Naive B cell (primary cell): ENCODE measurements around the gene TMEM176A. TPM values are rescaled to one million over a fixed set of nuclear protein-coding genes. Genes with fewer than 3 reads are reported as not detected.

Experiments
- ATAC-seq, 2 donors: fragments of 150-1000 bp; cut with Tn5 transposase; 2 replicates each; pipeline ENCODE4 v1.10.0; 2021; ENCODE audit warnings: low read depth in 2 of 2, mild to moderate bottlenecking in 2 of 2, moderate library complexity in 2 of 2
- DNase-seq: peaks from one replicate; pipeline ENCODE4 v3.0.0; 2022
- H3K27ac Mint-ChIP-seq, 6 donors: one replicate each; pipeline ENCODE4 v1.8.0; 2020 to 2022; ENCODE audit warnings: mild to moderate bottlenecking in 6 of 6, mixed read lengths in 6 of 6, moderate library complexity in 5 of 6, inconsistent platforms in 2 of 6
- H3K27me3 Mint-ChIP-seq, 3 donors: one replicate each; pipeline ENCODE4 v1.8.0; 2021 to 2022; ENCODE audit warnings: mixed read lengths in 3 of 3, mild to moderate bottlenecking in 1 of 3
- H3K36me3 Mint-ChIP-seq, 2 donors: one replicate each; pipeline ENCODE4 v1.8.0; 2020 to 2022; ENCODE audit warnings: mixed read lengths in 2 of 2, inconsistent platforms in 1 of 2, mild to moderate bottlenecking in 1 of 2
- H3K4me1 Mint-ChIP-seq, 3 donors: one replicate each; pipeline ENCODE4 v1.8.0; 2020 to 2022; ENCODE audit warnings: mixed read lengths in 3 of 3, inconsistent platforms in 1 of 3, mild to moderate bottlenecking in 1 of 3, moderate library complexity in 1 of 3
- H3K4me3 Mint-ChIP-seq, 8 donors: one replicate each; pipeline ENCODE4 v1.8.0; 2020 to 2022; ENCODE audit warnings: mild to moderate bottlenecking in 8 of 8, mixed read lengths in 8 of 8, moderate library complexity in 8 of 8, inconsistent platforms in 2 of 8
- H3K9me3 Mint-ChIP-seq, 7 donors: one replicate each; pipeline ENCODE4 v1.8.0; 2020 to 2022; ENCODE audit warnings: mixed read lengths in 7 of 7, mild to moderate bottlenecking in 5 of 7, inconsistent platforms in 2 of 7, moderate library complexity in 1 of 7
- polyA plus RNA-seq, 6 donors: library from polyadenylated mRNA; unstranded; fragments of 300-500 nt; fragmentation: Illumina TruSeq; gene quantifications; one replicate each; pipeline ENCODE4 v1.2.3, GENCODE V29; 2021; ENCODE audit warnings: low read depth in 6 of 6

Gene TMEM176A
- polyA plus RNA-seq, 6 donors from 2014 or later: 0.44 to 1.9 TPM; not detected in 4

DNA sequence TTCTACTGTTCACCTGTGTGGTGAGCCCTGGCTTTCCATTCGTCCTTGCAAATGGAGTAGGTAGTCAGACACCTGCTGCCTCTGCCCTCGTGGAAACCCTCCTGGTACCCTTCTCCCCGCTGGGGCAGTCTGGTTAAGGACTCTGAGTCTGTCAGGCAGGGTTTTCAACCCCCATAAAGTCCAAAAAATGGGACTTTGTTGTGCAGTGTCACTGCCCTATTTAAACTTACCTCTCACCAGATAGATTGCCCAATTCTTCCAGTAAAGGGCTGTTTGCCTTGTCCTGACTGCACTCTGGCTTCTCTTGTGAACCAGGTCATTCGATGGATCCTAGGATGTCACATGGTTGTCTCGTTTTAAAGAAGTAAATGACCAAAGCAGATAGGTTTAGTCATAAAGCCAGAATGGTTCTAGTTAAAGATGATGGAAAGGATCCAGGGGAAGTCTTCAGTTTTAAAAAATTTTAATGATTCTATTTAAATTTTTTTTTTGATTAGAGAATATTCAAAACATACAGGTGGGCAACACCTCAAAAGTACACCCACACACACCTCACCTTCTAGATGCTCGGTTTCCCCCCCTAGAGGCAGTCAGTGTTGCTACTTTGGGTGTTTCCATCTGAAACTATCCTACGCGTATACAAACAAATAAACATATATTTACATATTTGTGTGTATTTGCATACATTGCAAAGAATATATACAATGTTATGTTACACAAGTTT, 22.4 kb upstream of the TMEM176A start:
- no peak for ATAC-seq
- DNase-seq: no peak
- Mint-ChIP-seq H3K27ac (no peak overlapping the region), H3K4me3 (no peak overlapping the region), H3K9me3 (peaks cover 5 to 19% (median 11%) of the 10 kb centered on the region in 7 donors), H3K4me1 (no peaks in the 10 kb centered on the region), H3K27me3 (peaks cover 12 to 31% (median 25%) of the 10 kb centered on the region in 3 donors), H3K36me3 (peaks cover 9 to 11% of the 10 kb centered on the region in 2 donors)

DNA sequence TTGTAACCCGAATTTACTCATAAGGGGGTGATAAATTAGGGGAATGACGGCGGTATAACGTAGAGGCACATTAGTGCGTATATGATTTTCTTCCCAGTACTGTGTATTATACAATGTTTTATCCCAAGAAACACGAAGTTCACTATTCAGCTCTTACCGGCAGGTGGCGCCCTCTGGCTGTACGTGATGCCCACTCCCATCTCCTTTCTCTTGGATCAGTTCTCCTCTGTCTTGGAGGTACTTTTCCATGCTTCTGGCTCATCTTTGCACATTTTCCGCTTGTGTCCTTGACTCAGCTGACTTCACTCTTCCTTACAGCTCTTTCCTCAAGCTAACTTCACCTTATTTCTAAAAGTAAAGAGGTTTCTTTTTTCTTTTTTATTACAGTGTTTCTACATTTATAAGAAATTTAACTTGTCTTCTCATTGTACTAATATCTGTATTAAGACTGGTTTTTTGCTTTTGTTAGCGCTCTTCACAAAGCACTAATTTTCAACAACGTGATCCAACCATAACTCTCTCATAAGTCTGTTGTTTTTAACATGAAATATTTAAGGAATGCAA, 21.7 kb upstream of the TMEM176A start:
- no peak overlapping the region for H3K4me3 Mint-ChIP-seq
- DNase-seq (peak; percentile 40), ATAC-seq (peak; percentile 38 to 46)
- H3K27ac Mint-ChIP-seq: no peak overlapping the region
- peaks cover 4 to 5% of the 10 kb centered on the region in 2 donors for H3K36me3 Mint-ChIP-seq
- peaks cover under 1 to 13% (median 5%) of the 10 kb centered on the region in 7 donors for H3K9me3 Mint-ChIP-seq
- H3K27me3 Mint-ChIP-seq: peaks cover 12 to 31% (median 28%) of the 10 kb centered on the region in 3 donors
- H3K4me1 Mint-ChIP-seq: no peaks in the 10 kb centered on the region

DNA sequence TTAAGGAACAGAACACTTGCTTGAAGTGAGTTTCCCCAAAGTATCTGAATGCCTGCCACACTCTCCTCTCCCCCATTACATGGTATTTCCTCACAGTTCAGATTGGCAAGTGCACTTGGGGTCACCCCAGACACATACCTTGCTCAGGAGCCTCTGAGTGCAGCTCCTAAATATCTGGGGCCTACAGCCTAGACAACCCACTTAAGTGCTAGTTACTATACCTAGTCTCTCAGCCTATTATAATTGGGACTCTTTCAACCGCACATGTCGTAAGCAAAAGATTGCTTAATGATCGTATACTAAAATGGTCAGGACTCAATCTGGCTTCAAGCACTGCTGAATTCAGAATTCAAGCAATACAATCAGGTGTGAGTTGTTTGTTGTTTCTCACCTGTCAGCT, 20.3 kb upstream of the TMEM176A start:
- ATAC-seq (no peak), DNase-seq (no peak)
- no peak overlapping the region for H3K4me3 Mint-ChIP-seq
- H3K9me3 Mint-ChIP-seq: peaks cover 0 to under 1% (median 0%) of the 10 kb centered on the region in 7 donors
- H3K4me1 Mint-ChIP-seq: no peaks in the 10 kb centered on the region
- no peaks in the 10 kb centered on the region for H3K36me3 Mint-ChIP-seq
- peaks cover 12 to 28% (median 26%) of the 10 kb centered on the region in 3 donors for H3K27me3 Mint-ChIP-seq
- no peak overlapping the region for H3K27ac Mint-ChIP-seq

DNA sequence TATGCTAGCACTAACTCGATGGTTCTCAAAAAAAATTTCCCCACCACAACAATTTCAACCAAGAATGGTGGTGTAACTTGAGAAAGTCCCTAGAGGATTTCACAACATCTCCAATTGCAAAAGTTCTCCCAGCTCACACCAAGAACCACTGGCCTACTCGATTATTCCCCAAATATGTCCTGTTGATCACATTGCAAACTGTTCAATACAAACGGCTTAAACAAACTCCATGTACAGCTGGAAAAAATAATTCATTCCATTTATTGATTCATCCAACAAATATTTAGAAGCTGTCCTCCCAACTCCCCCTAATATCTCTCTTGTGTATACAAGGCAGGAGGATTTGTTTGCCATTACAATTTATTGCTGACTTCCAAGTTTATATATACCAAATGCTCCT, 19.5 kb upstream of the TMEM176A start:
- peaks cover 12 to 26% (median 25%) of the 10 kb centered on the region in 3 donors for H3K27me3 Mint-ChIP-seq
- ATAC-seq: no peak

DNA sequence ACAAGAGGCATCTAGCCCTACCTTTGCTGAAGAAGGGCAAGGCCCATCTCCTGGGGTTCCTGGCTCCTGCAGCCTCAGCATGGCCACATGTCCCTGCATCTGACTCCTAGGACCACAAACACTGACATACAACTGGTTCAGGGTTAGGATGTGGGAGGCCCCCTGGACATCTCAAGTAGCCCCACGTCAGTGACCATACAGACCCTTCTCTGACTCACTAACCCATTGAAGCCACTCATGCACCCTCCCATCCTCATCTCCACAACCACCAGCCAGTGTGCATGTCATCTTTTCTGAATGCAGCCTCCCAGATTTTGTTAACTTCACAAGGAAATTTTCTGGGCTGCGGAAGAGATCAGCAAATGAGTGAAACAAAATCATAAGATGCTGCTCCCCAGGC, 18.6 kb upstream of the TMEM176A start:
- DNase-seq (no peak), ATAC-seq (no peak)
- Mint-ChIP-seq H3K27me3 (peaks cover 12 to 24% (median 22%) of the 10 kb centered on the region in 3 donors), H3K4me3 (no peak overlapping the region), H3K9me3 (no peaks in the 10 kb centered on the region), H3K36me3 (no peaks in the 10 kb centered on the region), H3K27ac (no peak overlapping the region), H3K4me1 (peaks cover 0 to 2% (median 0%) of the 10 kb centered on the region in 3 donors)

More for the DNA sequence above, 19.5 kb upstream of the TMEM176A start:
- Mint-ChIP-seq H3K27ac (no peak overlapping the region), H3K4me1 (peaks cover 0 to 2% (median 0%) of the 10 kb centered on the region in 3 donors), H3K36me3 (no peaks in the 10 kb centered on the region), H3K9me3 (no peaks in the 10 kb centered on the region), H3K4me3 (no peak overlapping the region)
- no peak for DNase-seq

DNA sequence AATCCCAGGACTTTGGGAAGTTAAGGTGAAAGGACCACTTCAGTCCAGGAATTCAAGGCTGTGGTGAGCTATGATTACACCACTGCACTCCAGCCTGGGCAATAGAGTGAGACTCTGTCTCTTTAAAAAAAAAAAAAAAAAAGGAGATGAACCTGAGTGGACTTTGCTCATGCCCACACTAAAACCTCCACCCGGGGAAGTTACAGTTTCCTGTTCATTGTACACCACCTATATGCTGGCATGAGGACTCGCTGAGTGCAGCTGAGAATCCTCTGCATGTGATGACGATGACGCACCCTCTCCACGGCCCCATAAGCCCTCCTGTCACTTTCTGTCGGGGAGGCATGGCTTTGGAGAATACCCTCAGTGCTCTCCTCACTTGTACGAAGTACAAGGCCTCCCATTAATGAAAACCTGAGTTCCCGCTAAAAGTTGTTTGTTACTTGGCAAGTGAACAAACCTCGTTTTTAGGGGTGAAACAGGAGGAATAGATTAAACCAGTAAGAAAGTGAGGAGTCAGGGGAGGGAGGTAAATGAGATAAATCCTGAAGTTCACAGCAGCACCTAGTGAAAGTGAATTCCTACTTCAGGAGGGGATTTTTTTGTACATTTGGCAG, 16.3 kb upstream of the TMEM176A start:
- no peaks in the 10 kb centered on the region for H3K9me3 Mint-ChIP-seq
- H3K4me3 Mint-ChIP-seq: no peak overlapping the region
- DNase-seq (no peak), ATAC-seq (no peak)
- H3K27ac Mint-ChIP-seq: no peak overlapping the region
- no peaks in the 10 kb centered on the region for H3K36me3 Mint-ChIP-seq
- peaks cover 12 to 15% (median 13%) of the 10 kb centered on the region in 3 donors for H3K27me3 Mint-ChIP-seq
- H3K4me1 Mint-ChIP-seq: peaks cover 8 to 12% (median 10%) of the 10 kb centered on the region in 3 donors

DNA sequence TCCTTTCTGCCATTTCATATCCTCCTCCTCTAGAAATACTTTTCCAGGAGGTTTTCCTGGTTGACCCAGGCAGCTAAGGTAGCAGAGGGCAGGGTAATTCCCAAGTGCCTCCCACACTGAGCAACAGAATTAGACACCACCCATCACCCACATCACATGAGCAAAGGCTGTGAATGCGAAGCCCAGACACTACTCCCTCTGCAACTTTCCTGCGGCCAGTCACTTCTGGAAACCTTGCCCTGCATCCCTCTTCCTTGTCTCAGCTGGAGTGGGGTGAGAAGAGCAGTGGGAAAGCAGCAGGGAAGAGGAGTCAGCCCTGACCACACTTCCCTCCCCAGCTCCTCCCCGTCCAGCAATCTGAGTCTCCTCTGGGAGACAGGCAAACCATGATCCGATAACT, 15.6 kb upstream of the TMEM176A start:
- ATAC-seq: no peak
- H3K27me3 Mint-ChIP-seq: peaks cover 12 to 15% (median 13%) of the 10 kb centered on the region in 3 donors
- H3K4me3 Mint-ChIP-seq: no peak overlapping the region
- H3K36me3 Mint-ChIP-seq: no peaks in the 10 kb centered on the region
- peaks cover 8 to 12% (median 10%) of the 10 kb centered on the region in 3 donors for H3K4me1 Mint-ChIP-seq
- DNase-seq: no peak
- H3K9me3 Mint-ChIP-seq: no peaks in the 10 kb centered on the region
- H3K27ac Mint-ChIP-seq: peak overlapping the region in 1 of 6 donors; percentile 17

DNA sequence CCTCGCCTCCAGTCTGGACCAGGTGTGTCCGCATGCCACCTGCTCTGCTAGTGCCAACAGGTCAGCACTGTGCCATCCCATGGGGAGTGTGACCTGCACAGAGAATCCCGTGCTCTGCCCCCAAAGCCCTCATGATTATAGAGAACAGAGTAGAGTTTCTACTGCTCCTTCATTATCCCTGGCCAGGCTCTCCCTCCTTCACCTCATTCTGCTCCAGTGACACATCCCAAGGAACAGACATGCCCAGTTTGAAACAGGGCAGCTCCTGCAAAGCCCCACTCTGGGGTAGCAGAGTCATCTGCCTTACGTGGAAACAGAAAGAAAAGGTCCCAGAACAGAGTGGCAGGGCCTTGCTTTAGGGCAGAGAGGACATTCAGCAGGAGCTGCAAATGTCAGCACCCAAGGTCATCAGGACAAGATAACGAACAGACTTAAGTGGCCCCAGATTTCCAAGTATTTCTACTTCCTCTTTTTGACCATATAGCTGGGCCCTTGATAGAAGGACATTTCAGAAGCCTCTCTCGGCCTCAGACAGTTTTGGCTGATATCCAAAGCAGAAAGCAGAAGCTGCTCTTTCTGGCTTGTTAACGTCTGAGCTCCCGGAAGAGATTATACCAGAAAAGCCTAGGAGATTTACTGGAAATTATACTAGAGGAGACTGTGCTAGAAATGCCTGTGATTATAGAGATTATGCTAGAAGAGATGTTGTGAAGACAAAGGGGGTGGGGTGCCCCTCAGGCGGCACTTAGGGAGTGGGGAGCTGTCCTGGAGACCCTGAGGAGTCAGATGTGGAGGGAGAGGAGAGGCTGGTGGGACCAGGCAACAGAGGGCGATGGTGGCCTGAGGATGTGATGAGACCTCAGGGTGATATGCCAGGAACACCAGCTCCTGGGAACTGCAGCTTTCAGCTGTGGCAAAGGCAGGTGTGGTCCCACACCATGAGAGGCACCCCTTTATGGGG, 13.0 kb upstream of the TMEM176A start:
- Mint-ChIP-seq H3K36me3 (no peaks in the 10 kb centered on the region), H3K27me3 (peaks cover 11 to 23% (median 17%) of the 10 kb centered on the region in 3 donors), H3K4me1 (peaks cover 8 to 12% (median 10%) of the 10 kb centered on the region in 3 donors), H3K27ac (peak overlapping the region in 1 of 6 donors; percentile 31), H3K9me3 (no peaks in the 10 kb centered on the region), H3K4me3 (no peak overlapping the region)
- ATAC-seq (no peak), DNase-seq (no peak)

DNA sequence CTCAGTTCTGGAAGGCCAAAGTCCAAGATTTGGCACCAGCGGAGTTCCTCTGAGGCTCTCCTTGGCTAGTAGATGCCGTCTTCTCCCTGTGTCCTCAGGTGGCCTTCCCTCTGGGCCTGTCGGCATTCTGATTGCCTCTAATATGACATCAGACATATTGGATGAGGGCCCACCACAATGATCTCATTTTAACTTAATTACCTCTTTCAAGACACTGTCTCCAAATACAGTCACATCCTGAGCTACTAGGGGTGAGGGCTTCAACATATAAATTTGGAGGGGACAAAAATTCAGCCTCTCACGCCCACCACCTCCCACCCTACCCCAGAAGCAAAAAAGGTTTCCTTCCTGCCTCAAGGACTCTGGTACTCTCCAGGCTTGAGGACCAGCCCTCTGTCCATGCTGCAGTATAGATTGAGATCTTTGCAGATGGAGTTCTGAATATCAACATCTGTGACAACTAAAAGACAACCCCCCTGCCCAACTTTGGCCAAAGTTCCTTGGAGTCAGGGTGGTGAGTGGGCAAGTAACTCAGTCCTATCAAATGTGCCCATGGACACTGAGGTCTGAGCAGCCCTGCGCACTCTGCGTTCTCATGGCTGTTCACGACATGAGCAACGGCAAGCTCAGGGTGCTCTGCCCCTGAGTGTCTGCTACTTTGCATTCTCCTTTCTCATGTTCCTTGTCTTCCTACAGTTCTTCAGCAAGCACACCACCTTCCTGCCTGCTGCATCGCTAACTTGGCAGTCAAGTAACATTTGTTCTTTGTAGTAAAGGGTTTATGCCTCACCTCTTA, 11.9 kb upstream of the TMEM176A start:
- H3K27ac Mint-ChIP-seq: no peak overlapping the region
- peak overlapping the region in 1 of 8 donors; percentile 15 for H3K4me3 Mint-ChIP-seq
- no peak for DNase-seq
- no peak for ATAC-seq
- no peaks in the 10 kb centered on the region for H3K9me3 Mint-ChIP-seq
- H3K27me3 Mint-ChIP-seq: peaks cover 11 to 23% (median 14%) of the 10 kb centered on the region in 3 donors
- H3K4me1 Mint-ChIP-seq: peaks cover 8 to 12% (median 10%) of the 10 kb centered on the region in 3 donors
- H3K36me3 Mint-ChIP-seq: no peaks in the 10 kb centered on the region

DNA sequence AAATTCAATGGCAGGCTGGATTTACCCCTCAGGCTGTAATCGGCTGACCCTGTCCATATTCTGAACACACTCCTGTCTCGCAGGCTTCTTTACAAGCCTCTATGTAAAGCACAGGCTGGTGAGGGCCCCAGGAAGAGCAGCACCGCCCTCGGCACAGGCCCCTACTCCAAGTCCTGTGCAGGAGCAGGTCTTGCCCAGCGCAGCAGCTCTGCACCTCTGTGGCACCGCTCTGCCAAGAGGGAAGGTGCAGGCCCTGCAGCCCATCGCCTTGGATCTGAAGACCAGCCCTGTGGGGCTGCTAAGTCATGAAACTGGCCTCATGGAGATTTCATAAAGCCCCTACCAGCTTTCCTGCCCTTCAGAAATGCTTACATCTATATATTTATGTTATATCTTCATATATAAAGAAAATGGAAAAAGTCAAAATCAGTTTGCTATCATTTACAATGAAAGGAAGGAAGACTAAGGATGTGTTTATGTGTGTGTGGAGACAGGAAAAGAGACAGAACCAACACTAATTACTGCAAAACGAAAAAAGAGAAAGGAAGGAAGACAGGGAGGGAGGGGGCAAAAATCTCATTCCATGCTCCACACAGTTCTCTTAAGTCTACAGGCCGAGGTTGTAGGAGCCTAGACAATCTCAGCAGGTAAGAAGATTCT, 10.0 kb upstream of the TMEM176A start:
- Mint-ChIP-seq H3K4me1 (peaks cover 8 to 12% (median 10%) of the 10 kb centered on the region in 3 donors), H3K4me3 (no peak overlapping the region), H3K9me3 (no peaks in the 10 kb centered on the region), H3K27ac (no peak overlapping the region), H3K27me3 (peaks cover 11 to 23% (median 14%) of the 10 kb centered on the region in 3 donors), H3K36me3 (no peaks in the 10 kb centered on the region)
- no peak for DNase-seq
- no peak for ATAC-seq

DNA sequence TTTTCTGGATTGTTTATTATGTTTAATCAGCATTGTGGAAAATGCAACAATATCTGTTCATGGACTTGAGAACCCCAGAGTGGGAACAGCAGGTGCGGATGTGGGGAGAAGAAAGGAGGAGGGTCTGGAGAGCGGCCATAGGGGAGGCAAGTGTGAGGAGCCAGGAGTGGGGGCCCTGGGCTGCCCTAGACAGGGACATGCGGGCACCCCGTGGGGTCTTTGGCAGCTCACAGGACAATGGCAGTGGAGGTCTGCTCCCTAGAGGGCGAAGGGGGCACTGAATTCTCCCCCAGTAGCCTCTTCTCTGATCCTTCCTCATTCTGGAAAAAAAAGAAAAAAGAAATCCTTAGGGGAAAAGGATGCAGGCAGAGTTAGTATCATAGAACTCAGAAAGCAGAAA, 9.3 kb upstream of the TMEM176A start:
- Mint-ChIP-seq H3K4me3 (no peak overlapping the region), H3K27ac (no peak overlapping the region), H3K27me3 (peaks cover 13 to 23% (median 14%) of the 10 kb centered on the region in 3 donors), H3K4me1 (peaks cover 8 to 10% (median 10%) of the 10 kb centered on the region in 3 donors), H3K36me3 (no peaks in the 10 kb centered on the region), H3K9me3 (peaks cover 0 to 7% (median 0%) of the 10 kb centered on the region in 7 donors)
- ATAC-seq: no peak
- no peak for DNase-seq
